ENCODE results near the gene JMJD7.

JMJD7 gene

DNA sequence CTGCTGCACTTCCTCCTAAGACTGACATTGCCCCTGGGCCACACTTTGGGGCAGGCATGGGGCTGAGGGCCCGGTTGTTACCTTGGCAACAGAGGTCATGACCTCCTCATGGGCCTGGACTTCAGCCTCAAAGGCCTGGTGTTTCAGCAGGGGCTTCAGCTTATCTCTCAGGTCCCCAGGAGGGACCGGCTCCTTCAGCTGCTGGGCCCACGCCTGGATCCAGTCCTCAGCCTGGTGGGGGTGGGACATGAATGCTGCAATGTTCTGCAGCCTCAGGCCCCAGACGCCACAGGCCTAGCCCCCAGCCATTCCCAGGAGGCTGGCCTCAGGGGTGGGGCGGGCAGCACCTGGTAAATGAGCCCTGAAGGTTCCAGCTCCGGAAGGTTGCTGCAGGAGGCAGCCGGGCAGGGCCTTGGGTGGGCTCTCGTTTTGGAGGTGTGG is 38.4 kb downstream of the JMJD7 start:
- no peak for DNase-seq (ENCODE audit: low spot score)

DNA sequence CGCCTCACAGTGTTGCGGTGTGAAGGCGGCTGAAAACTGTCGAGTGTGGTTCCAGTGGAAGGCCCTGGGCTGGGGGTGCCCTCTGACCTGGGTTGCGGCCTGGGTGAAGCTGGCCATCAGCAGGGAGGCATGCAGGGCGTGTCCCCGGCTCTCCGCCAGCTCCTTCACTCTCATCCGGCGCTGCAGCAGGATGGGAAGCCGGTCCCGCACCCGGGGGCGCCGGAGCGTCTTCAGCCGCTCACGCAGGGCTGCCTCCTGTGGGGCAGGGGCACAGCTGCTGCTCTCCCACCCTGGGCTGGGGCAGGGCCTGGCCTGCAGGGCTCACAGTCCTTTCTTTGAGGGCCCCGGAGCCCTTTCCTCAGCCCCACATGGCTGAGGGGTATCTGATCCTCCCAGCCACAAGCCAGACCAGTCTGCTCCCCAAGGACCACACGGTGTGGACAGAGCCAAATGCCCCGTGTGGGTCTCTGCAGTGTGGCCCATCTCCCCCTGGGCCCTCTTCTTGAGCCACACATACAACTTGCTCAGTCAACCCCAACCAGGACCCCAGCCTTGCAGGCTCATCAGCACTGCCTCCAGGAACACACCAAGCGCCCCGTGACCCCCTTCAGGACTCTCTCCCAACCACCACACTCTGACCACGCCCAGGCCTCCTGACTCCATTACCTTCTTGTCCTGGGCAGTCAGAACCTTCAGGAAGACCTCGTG is 39.1 kb downstream of the JMJD7 start:
- no peak for DNase-seq (ENCODE audit: low spot score)

DNA sequence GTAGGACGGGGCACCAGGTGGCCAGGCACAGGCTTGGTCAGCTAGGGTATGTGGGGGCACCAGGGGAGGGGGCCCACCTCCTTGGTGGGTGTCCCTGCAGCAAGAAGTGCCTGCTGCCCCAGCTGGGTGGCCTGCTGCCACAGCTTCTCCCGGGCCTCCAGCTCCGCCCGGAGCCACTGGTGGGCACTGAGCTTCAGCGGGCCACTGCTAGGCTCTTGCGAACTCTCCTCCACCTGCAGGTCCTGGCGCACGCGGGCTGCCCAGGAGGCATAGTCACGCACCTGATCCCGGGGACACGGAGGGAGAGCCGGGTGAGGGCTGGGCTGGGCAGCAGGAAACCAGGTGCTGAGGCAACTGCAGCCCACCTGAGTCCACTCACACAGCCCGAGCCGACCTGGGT is 40.4 kb downstream of the JMJD7 start:
- no peak for DNase-seq (ENCODE audit: low spot score)

DNA sequence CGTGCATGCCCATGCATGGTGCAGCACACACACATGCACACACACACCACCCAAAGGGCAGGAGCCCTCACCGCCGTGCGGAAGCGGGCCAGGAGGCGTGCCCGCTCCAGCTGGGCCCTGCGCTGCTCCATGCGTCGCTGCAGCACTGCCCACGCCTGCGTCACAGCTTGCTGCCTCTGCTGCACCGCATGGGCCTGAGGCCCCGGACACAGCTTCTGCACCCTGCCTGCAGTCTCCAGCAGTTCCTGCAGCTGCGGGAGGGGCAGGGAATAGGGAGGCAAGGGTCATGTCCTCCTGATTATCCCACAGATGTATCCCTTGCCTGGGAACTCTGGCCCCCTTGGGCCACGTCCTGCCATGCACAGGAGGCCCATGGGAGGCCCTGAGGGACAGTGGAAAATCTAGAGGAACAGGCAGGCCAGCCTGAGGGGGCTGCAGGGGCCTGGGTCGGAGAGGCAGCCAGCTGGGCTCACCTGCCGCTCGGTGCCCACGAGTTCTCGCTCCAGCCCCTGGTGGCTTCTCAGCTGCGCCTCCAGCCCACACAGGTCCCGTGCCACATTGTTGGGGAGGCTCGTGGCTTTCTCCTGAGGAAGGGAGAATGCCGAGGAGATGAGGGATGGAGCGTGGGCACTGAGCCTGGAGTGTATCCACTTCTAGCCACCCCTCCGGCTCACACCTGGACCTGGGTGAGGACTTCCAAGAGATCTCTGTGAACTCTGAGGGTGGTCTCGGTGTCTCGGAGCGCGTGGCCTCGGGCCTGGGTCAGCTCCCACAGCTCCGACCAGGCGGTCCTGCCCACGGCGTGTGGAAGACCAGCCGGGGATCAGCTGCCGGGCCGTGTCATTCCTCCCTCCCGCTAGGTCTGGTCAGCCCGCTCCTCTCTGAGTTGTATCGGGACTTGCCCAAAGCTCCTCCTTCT is 42.1 kb downstream of the JMJD7 start:
- DNase-seq (ENCODE audit: low spot score) = no peak

DNA sequence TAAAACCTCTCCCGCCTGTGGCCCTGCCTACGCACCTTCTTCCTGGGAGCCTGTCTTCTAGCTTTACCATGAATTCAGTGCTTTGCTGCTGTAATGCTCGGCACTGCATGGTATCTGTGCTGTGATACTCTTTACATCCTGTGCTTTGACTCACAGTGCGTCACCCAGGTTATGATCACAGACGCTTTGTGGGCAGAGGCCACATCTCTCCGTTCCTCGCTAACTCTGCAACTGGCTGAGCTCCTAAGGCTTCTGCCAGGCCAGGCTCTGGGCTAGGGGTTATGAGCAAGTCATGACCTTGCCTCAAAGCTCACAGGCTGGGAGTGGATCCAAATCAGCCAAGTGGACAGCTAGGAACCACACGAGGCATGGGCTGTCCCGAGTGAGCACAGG is 42.8 kb downstream of the JMJD7 start:
- no peak for DNase-seq (ENCODE audit: low spot score)

DNA sequence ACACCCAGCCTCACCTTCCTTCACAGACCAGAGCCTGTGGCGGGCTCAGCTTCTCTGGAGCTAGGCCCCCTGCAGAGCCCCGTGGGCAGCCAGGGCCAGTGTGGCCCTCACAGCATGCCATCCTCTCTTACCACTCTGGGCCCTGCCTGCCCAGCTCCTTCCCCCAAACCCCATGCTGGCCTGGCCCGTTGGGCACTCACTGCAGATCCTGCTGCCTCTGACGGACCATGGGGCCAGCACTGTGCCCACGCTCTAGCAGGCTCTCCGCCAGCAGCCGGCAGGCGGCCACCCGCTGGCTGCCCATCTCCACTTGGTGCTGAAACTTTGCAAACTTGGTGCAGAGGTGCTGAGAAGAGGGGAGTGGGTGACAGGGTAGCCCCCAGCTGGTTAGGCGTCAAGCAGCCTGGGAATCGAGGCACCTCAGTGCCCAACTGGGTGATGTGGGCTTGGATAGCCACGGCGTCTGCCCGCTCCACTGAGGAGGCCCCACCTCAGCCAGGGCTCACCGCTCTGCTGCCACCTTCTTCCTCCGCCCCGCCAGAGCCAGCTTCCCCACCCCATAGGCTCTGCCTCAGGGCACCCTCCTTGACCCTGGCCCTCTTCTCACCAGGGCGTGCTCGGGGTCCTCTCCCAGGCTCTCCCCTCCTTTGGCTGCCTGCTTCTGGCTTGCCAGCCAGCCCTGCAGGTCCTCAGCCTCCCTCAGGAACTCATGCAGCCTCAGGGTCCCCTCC is 43.4 kb downstream of the JMJD7 start:
- no peak for DNase-seq (ENCODE audit: low spot score)

DNA sequence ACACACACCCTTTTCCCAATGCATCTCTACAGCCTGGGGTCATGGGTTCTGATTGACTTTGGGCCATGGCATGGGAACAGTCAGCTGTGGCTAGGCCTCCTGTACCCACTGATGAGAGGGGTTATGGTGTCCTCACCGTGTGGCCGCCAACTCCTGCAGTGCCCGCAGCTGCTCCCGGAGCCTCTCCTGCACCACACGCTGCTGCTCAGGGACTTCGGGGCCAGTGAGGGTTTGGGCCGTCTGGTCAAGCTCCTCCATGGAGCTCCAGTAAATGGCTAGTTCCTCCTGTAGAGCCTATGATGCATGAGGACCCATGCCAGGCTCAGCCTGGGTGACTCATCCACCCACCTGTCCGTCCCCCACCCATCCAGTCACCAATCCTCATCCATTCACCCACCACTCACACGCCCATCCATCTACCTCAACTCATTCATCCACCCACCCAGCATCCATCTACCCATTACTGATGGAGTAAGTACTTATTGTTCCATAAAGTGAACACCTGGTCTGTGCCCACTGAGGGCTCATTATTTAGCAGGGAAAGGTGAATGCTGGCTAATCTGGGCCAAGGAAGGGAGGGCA is 44.4 kb downstream of the JMJD7 start:
- DNase-seq (ENCODE audit: low spot score) = no peak

DNA sequence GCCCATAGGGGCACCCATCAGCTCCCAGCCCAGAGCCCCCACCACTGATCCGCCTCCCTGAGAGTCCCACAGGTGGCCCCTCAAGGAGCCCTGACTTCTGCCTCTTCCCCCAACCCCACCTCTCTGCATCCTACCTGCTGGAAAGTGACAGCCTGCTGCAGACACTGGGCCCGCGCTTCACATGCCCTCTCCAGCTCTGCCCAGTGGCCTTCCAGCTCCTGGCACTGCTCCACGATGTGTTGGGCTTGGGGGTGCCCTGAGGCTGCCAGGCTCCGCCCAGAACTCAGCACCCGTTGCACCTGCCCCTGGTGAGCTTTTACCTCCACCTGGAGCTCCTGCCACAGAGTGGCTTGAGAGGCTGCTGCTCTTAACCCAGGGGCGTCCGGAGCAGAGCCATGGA is 45.8 kb downstream of the JMJD7 start:
- DNase-seq (ENCODE audit: low spot score) = no peak

DNA sequence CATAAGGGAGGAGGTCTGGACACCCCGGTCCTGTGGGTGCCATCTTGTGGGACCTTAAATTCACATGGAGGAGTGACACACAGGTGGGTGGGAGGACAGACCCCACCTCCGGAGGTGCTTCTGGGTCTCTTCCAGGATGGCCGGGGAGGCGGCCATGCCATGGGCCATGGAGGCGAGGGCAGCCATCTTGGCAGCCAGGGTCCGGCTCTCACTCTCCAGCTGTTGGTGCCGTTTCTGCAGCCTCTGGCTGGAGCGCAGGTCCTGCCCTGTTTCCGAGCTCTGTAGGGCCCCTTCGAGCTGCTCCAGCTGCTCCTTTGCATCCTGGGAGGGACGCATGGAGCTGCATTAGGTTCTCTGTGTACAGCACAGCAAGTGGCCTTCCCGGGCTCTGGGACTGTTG is 46.8 kb downstream of the JMJD7 start:
- DNase-seq (ENCODE audit: low spot score) = no peak

DNA sequence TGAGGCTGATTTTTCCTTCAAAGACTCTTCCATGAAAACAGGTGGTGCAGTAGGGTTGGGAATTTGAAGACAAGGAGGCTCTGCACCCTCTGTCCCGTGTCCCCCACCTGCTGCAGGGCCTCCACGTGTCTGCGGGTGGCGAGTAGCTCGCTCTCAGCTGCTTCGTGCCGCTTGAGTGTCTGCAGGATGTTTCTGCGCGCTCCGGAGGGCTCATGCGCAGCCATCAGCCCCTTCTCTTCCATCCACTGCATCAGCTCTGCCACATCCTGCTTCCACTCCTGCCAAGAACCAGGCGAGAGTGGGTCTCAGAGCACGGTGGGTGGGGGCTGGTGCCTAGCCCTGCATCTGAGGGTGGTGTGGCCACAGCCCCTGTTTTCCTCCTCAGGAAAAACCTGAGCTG is 48.1 kb downstream of the JMJD7 start:
- no peak for DNase-seq (ENCODE audit: low spot score)

DNA sequence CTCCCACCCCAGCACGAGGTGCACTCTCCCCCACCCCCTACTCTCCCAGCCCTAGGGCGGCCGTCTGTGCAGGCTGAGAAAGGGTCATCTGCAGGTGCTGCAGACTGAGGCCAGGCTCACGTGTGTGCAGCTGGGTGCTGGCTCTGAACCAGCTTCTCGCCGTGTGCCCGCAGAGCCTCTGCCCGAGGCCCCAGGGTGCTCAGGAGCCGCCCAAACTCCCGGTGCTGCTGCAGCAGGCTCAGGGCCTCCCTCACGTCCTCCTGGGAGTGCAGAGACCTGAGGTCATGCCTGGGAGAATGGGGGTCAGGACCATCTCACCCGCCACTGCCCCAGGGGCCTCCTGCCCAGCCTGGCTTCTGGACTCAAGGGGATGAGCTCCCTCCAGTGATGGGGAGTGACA is 48.8 kb downstream of the JMJD7 start:
- no peak for DNase-seq (ENCODE audit: low spot score)

DNA sequence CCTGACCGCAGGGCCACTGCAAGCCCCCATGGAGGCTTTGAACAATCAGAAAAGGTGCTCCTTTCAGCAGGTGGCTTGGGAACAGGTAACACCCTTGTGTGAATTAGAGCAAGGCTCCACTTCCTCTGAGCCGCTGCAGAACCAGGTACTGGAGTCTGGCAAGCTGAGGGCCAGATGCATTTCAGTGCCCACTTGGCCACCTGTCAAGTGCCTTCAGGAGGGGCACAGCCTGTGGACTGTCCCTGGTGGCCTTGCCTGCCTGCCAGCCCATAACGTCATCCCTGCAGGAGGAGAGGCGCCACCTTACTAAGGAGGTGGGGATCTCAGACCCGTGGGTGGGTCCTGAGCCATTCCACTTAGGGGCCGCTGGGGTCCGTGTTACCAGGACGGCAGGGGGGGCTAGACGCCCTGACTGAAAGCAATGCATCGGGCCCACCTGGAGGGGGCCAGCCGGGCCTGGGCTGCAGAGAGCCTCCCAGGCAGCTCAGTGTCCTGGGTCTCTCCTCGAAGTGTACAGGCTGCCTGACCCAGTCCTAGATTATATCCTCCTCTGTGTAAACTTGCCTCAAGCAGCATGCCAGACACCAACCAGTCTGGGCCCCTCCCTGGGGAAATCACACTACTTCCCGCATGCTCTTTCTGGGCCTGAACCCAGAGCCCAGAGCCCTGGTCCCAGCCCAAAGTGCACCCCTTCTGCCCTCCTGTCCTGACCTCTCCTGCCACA is 49.9 kb downstream of the JMJD7 start:
- no peak for DNase-seq (ENCODE audit: low spot score)

DNA sequence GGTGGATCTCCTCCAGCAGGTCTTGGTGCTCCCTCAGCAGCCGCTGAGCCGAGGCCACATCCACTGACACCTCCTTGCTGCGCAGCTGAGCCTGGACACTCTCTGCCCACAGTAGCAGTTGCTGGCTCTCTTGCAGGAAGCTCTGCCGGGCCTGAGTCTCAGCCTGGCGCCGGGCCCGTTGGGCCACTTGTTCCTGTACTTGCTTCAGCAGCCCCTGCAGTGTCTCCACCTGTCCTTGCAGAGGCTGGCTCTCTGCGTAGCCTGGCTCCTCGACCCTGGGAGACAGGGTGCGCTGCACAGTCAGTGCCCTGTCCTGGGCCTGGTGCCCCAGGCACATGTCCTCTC is 50.4 kb downstream of the JMJD7 start:
- no peak for DNase-seq (ENCODE audit: low spot score)

DNA sequence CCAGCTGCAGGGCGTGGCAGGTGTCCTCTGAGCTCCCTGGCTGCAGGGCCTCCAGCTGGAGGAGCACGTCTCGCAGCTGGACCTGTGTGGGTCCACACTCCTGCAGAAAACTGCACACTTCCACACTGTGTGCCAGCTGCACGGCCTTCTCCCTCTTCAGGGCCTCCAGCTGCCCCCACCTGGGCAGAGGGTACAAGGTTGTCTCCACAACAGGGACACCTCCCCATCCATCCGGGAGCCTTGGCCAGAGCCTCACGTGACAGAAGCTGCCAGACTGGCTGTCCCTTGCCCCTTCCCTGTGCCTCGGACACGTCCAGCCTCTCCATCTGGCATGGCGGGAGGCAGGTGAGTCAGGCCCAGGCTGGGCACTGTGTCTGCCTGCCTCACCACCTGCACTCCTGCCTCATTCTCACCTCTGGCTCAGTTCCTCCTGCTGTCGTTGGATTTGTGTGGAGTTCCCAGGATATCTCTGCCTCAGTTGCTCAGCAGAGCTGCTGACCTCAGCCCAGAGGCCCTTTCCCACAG is 51.5 kb downstream of the JMJD7 start:
- no peak for DNase-seq (ENCODE audit: low spot score)

DNA sequence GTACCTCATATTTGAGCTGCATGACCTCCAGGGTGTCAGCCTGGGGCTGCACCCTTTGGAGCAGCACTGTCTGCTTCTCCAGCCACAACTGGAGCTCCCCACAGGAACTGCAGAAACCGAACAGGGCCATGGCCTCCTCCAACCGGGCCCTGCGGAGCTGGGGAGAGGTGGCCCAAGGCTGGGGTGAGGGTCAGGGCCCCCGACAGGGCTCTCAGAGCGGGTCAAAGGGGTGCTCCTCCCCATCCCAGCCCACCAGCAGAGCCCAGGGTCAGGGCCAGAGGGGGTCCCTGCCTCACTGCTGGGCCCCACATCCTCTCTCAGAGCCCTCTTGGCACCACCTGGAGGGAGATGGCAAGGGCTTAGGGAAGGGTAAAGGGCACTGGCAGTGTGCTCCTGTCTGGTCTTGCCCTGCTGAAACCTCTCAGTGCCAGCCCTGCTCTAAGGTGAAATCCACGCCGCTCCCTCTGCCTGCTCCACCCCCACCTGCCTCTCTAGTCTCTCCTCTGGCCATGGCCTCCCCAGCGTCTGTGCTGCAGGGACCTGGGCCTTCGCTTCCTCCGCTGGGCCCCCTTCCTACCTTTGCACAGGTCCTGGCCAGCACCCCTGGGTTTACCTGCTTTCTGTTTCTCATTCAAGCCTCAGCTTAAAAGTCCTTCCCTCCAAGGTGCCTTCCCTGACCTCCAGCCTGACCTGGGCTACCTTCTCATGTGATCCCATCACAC is 52.4 kb downstream of the JMJD7 start:
- no peak for DNase-seq (ENCODE audit: low spot score)

DNA sequence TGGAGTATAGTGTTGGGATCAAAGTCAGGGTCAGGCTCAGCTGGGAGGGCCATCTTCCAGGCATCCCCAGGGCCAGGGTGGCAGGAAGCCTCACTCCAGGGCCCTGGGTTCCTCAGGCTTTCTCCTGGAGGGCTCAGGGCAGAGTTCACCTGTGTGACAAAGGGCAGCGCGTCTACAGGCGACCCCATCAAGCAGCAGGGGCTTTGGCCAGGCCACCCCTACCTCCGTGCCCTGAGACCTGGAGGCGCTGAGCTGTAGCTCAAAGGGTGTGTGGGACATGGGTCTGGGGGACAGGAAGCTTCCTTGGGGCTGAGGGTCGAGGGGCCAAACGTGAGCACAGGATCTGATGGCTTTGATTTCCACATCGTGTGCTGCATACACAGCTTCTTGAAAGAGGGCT is 53.2 kb downstream of the JMJD7 start:
- no peak for DNase-seq (ENCODE audit: low spot score)

DNA sequence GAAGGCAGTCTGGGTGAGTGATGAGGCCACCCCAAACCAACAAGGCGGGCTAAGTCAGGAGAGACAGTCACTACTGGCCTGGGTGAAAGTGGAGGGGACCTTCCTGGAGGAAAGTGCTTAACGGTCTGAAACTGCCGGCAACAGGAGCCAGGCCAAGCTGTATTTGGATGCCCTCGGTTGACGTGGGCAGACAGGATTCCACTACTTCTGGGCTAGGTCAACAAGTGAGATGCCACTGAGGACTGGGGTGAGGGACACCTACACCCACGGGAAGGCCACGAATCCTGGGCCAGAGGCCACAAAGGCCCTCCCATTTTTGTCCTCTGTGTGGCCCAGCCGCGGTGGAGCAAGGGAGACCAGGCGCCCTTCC is 53.6 kb downstream of the JMJD7 start:
- DNase-seq (ENCODE audit: low spot score) = no peak

DNA sequence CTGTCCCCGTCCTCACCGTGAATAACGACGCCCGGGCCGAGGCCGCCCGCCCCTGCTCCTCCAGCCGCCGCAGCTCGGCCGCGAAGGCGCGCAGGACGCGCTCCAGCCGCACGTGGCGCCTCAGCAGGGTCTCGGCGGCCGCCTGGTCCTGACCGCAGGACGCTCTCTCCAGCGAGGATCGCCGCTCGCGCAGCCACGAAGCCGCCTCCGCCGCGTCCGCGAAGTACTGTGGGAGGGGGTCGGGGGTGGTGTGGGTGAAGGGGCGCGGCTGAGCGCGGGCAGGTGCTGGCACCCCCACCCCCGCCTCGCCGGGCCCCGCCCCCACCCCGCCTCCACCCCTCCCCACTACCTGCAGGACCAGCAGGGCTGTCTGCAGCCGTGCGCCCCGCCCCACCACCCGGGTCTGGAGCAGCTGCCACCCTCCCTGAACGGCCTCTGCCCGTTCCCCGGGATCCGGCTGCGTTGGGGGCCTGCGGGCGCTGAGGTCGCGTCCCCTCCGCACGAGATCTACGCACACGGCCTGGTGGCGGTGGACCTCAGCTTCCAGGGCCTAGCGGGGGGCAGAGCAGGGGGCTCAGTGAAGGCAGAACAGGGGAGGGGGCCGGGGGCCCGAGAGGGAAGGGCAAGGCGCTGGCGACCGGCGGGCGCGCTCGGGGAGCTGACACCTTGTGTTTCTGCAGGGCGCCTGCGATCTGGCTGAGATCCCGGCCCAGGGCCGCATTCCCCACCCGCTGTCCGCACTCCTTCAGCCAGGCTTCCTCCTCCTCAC is 54.2 kb downstream of the JMJD7 start:
- no peak for DNase-seq (ENCODE audit: low spot score)

DNA sequence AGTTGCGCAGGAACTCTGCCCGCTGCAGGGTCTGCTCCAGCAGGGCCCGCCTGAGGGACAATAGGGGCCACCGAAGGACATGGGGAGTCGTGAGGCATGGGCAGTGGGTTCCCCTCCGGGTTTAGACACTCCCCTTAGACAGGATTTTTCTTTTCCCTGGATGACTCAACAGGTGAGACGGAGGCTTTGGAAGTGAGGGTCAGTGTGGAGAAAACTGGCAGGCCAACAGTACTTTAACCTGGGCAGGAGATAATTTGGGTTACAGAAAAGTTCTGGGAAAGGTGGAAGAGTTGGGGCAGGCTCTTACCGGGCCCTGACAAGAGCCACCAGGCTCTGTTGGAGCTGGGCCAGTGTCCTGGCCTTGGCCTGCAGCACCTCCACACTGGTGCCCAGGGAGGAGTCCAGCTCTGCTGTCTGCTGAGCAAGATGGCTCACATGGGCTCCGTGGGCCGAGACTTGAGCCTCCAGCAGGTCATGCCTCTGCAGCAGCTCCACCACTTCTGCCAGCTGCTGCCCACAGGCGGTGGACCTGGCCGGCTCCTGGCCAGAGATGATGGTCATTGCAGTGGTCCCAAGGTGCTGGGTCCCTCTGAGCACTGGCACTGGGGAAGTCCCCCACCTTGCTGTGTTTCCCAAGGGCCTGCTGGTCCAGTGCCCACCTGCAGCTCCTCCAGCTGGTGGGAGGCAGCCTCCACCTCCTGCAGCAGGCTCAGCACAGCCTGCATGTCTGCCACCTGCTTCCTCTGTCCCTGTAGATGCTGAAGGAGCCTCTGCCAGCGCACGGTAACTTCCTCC is 55.0 kb downstream of the JMJD7 start:
- no peak for DNase-seq (ENCODE audit: low spot score)

DNA sequence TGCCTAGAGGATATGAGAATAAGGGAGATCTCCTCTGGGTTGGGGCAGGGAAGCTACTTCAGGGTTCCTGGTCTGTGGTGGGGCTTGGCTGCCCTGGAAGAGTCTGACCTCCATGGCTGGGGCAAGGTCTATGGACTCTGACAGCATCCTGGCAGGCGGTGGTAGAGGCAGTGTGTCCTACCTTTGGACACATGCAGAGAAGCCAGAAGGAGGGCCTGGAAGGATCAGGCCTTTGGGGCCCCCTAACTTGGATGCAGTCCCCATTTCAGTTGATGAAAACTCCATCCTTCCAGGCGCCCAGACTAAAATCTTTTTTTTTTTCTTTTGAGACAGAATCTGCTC is 55.6 kb downstream of the JMJD7 start:
- no peak for DNase-seq (ENCODE audit: low spot score)
